IMR-90 (cell line): ENCODE results near the gene CKS1B.

Experiments
- CEBPB ChIP-seq: IDR thresholded peaks from 2 replicates; pipeline ENCODE4 v1.6.1; 2012; ENCODE audit warnings: low read depth, low read length, improper control_type of control experiment
- CHD1 ChIP-seq: IDR thresholded peaks from 2 replicates; pipeline ENCODE4 v1.6.1; 2012; ENCODE audit warnings: low read depth, low read length, improper control_type of control experiment
- CTCF ChIP-seq: conservative IDR thresholded peaks from 2 replicates; pipeline ENCODE4 v1.5.1; 2012; ENCODE audit warnings: mild to moderate bottlenecking, low read depth, low read length, improper control_type of control experiment
- ELK1 ChIP-seq: fragments of 150-350 bp; IDR thresholded peaks from 2 replicates; pipeline ENCODE4 v1.6.1; 2016; ENCODE audit warnings: low read depth, mild to moderate bottlenecking, low read length, moderate library complexity, borderline replicate concordance
- NFE2L2 ChIP-seq: fragments of 150-350 bp; IDR thresholded peaks from 2 replicates; pipeline ENCODE4 v1.6.1; 2016; ENCODE audit warnings: low read depth, mild to moderate bottlenecking, low read length
- POLR2A ChIP-seq: IDR thresholded peaks from 2 replicates; pipeline ENCODE4 v1.6.1; 2012; ENCODE audit warnings: mild to moderate bottlenecking, low read depth, low read length
- RAD21 ChIP-seq: IDR thresholded peaks from 2 replicates; pipeline ENCODE4 v1.6.1; 2012; ENCODE audit warnings: low read length, improper control_type of control experiment
- RCOR1 ChIP-seq: IDR thresholded peaks from 2 replicates; pipeline ENCODE4 v1.6.1; 2012; ENCODE audit warnings: mild to moderate bottlenecking, low read length, improper control_type of control experiment; ENCODE audit not compliant: insufficient replicate concordance
- RFX5 ChIP-seq: IDR thresholded peaks from 2 replicates; pipeline ENCODE4 v1.8.0; 2012; ENCODE audit warnings: low read depth, mild to moderate bottlenecking, low read length, moderate library complexity
- SMC3 ChIP-seq: fragments of 150-350 bp; IDR thresholded peaks from 2 replicates; pipeline ENCODE4 v1.6.1; 2016; ENCODE audit warnings: low read depth, mild to moderate bottlenecking, antibody characterized with exemption, low read length, moderate library complexity
- TF ChIP-seq, protein P1 (sequence below): fragments of 150-350 bp; IDR thresholded peaks from 2 replicates; pipeline ENCODE4 v1.6.1; 2017; ENCODE audit warnings: mild to moderate bottlenecking, antibody characterized with exemption, low read length, low read depth

DNA sequence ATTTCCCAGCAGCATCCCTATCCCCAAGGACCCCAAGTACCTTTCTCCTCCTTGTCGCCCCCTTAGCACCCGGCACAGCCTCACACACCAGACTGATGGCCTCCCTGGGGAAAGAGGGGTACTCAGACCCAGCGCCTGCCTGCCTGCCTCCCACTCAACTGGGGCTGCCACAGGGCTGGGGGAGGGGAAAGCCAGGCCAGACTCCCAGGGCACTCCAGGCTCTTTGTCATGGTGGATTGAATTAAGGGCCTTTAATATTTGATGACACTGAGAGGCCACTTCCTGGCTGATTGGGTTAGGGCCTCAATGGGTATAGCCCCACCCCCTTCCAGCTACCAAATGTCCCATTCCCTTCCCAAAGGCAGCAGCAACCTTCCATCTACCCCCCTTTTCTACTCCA is 5.8 kb upstream of the CKS1B start:
- no peak for TF ChIP-seq CTCF
- no peak for TF ChIP-seq CHD1
- no peak for TF ChIP-seq RCOR1
- TF ChIP-seq POLR2A, result no peak
- TF ChIP-seq ELK1, result no peak
- TF ChIP-seq RFX5, result no peak
- no peak for TF ChIP-seq RAD21
- TF ChIP-seq CEBPB, result no peak
- TF ChIP-seq, protein P1, sequence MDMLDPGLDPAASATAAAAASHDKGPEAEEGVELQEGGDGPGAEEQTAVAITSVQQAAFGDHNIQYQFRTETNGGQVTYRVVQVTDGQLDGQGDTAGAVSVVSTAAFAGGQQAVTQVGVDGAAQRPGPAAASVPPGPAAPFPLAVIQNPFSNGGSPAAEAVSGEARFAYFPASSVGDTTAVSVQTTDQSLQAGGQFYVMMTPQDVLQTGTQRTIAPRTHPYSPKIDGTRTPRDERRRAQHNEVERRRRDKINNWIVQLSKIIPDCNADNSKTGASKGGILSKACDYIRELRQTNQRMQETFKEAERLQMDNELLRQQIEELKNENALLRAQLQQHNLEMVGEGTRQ, result no peak
- no peak for TF ChIP-seq NFE2L2
- no peak for TF ChIP-seq SMC3
